ENCODE measurements around the gene DDX51.

DNA sequence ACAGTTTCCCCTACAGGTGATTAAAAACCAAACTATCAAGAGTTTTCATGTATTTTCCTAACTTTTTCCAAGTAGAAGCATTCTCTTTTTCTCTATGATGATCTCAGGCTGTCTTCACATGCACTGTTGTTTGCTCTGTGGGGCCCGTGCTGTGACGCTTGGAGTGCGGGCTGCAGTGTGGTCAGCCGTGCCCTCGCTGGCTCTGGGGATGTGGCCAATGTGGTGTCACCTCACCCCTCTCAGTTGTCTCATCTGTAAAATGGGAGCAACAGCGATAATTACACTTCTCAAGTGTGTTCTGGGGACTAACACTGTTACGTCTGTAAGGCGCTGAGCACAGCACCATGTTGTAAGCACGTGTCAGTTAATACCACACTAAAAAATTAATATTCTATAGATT, 28.6 kb downstream of the DDX51 start:
- no peak for TF ChIP-seq POLR2A (IDR thresholded peaks at IDR 0.05; ENCODE audit: low read length)
- no peak for TF ChIP-seq GATA1 (IDR thresholded peaks at IDR 0.05; ENCODE audit: low read depth, low read length)
